Osteoblast (primary cell): Measurements from ENCODE around the gene CAP1. TPM values are rescaled to one million over a fixed set of nuclear protein-coding genes. Genes with fewer than 3 reads are reported as not detected.
"Not testable (repeated sequence)": the region's sequence is repeated elsewhere in the genome, so short reads cannot be mapped to it uniquely, and the experiment has no call there.

ENCODE experiments used
- DNase-seq: peaks from one replicate; pipeline ENCODE4 v3.0.0; 2011; ENCODE audit warnings: low spot score, mixed read lengths; ENCODE audit not compliant: insufficient read length; ENCODE audit errors: missing footprints
- H2AFZ ChIP-seq: 2 replicates; pipeline ENCODE4 v1.6.0; 2011; ENCODE audit warnings: mild to moderate bottlenecking, low read length
- H3K27ac ChIP-seq: 2 replicates; pipeline ENCODE4 v1.5.1; 2011; ENCODE audit warnings: mild to moderate bottlenecking, low read depth, low read length, moderate library complexity
- H3K27me3 ChIP-seq: 2 replicates; pipeline ENCODE4 v1.6.0; 2012; ENCODE audit warnings: mild to moderate bottlenecking, control low read depth, inconsistent platforms, low read length, moderate library complexity; ENCODE audit not compliant: insufficient read depth
- H3K36me3 ChIP-seq: 2 replicates; pipeline ENCODE4 v1.5.1; 2011; ENCODE audit warnings: mild to moderate bottlenecking, low read length, control low read depth, moderate library complexity; ENCODE audit not compliant: insufficient read depth
- H3K4me1 ChIP-seq: 2 replicates; pipeline ENCODE4 v1.5.1; 2011; ENCODE audit warnings: mild to moderate bottlenecking, low read length, control low read depth, moderate library complexity; ENCODE audit not compliant: insufficient read depth
- H3K4me2 ChIP-seq: 2 replicates; pipeline ENCODE4 v1.6.0; 2011; ENCODE audit warnings: mild to moderate bottlenecking, low read length; ENCODE audit not compliant: insufficient read depth
- H3K4me3 ChIP-seq: fragments of 200-600 bp; sonication (generic); 3 replicates; pipeline ENCODE4 v1.5.1; 2012; ENCODE audit warnings: mild to moderate bottlenecking, low read length, inconsistent platforms; ENCODE audit not compliant: insufficient read depth
- H3K79me2 ChIP-seq: 2 replicates; pipeline ENCODE4 v1.6.0; 2012; ENCODE audit warnings: mild to moderate bottlenecking, low read length, control low read depth, inconsistent platforms; ENCODE audit not compliant: insufficient read depth
- H3K9me3 ChIP-seq: 2 replicates; pipeline ENCODE4 v1.5.1; 2011; ENCODE audit warnings: low read depth, low read length, control low read depth
- H4K20me1 ChIP-seq: 2 replicates; pipeline ENCODE4 v1.6.0; 2012; ENCODE audit warnings: mild to moderate bottlenecking, low read length, control low read depth; ENCODE audit not compliant: insufficient read depth
- CTCF ChIP-seq: IDR thresholded peaks from 2 replicates; pipeline ENCODE4 v1.5.1; 2011; ENCODE audit warnings: mild to moderate bottlenecking, low read depth, low read length, moderate library complexity; ENCODE audit errors: extremely low read depth
- total RNA-seq: library from RNA; depleted of rRNA; stranded (reverse); fragments of >200 nt; gene quantifications from 2 replicates; pipeline ENCODE4 v1.2.3, GENCODE V29; 2012

CAP1 gene
- total RNA-seq, 1 donor: 390 TPM

GRCh38 chr1:40084750-40085149 is 44.2 kb downstream of the CAP1 start:
- not testable (repeated sequence) for H3K4me1 ChIP-seq, H2AFZ ChIP-seq
- peak overlapping the region; percentile 40 for H3K4me3 ChIP-seq

GRCh38 chr1:40090652-40091355 is 50.3 kb downstream of the CAP1 start:
- no peak overlapping the region for H3K4me2 ChIP-seq
- no peak overlapping the region for H3K27ac ChIP-seq
- no peak for TF ChIP-seq CTCF
- H3K4me3 ChIP-seq: no peak overlapping the region
- no peaks in the 10 kb centered on the region for H3K9me3 ChIP-seq
- H3K36me3 ChIP-seq: peaks cover 35% of the 10 kb centered on the region
- H3K4me1 ChIP-seq: no peaks in the 10 kb centered on the region
- H4K20me1 ChIP-seq: no peaks in the 10 kb centered on the region
- no peaks in the 10 kb centered on the region for H3K27me3 ChIP-seq
- H2AFZ ChIP-seq: no peak overlapping the region
- H3K79me2 ChIP-seq: peaks cover 23% of the 10 kb centered on the region
- DNase-seq: no peak

More at GRCh38 chr1:40084750-40085149, 44.2 kb downstream of the CAP1 start:
- Histone ChIP-seq H3K4me2 (peak overlapping the region; percentile 66), H3K36me3 (peaks cover 38% of the 10 kb centered on the region)
- H3K27ac ChIP-seq, H3K27me3 ChIP-seq, DNase-seq, H3K79me2 ChIP-seq, H3K9me3 ChIP-seq, H4K20me1 ChIP-seq: not testable (repeated sequence)
- peak; percentile 71 for TF ChIP-seq CTCF

- TF ChIP-seq CTCF: no peak
- Histone ChIP-seq H3K9me3 (no peaks in the 10 kb centered on the region), H3K4me2 (no peak overlapping the region), H3K36me3 (peaks cover 32% of the 10 kb centered on the region), H2AFZ (no peak overlapping the region), H3K27me3 (no peaks in the 10 kb centered on the region), H3K4me3 (no peak overlapping the region), H3K27ac (no peak overlapping the region), H3K4me1 (peaks cover 6% of the 10 kb centered on the region), H3K79me2 (peaks cover 33% of the 10 kb centered on the region), H4K20me1 (no peaks in the 10 kb centered on the region)
- no peak for DNase-seq
These were observed 51.7 kb downstream of the CAP1 start for GRCh38 chr1:40092241-40092640.

- Histone ChIP-seq H3K9me3 (no peaks in the 10 kb centered on the region), H3K36me3 (peaks cover 29% of the 10 kb centered on the region), H4K20me1 (no peaks in the 10 kb centered on the region), H3K27ac (no peak overlapping the region), H3K4me3 (no peak overlapping the region), H3K4me1 (peaks cover 12% of the 10 kb centered on the region), H3K4me2 (no peak overlapping the region), H3K27me3 (no peaks in the 10 kb centered on the region), H2AFZ (no peak overlapping the region), H3K79me2 (peaks cover 33% of the 10 kb centered on the region)
- no peak for TF ChIP-seq CTCF
- DNase-seq: no peak
These were observed 52.4 kb downstream of the CAP1 start for GRCh38 chr1:40092706-40093639.
